ENCODE results near the gene COL4A2.

GRCh38 chr13:110434629-110435028, 127.5 kb downstream of the COL4A2 start:
- TF ChIP-seq, protein P1, sequence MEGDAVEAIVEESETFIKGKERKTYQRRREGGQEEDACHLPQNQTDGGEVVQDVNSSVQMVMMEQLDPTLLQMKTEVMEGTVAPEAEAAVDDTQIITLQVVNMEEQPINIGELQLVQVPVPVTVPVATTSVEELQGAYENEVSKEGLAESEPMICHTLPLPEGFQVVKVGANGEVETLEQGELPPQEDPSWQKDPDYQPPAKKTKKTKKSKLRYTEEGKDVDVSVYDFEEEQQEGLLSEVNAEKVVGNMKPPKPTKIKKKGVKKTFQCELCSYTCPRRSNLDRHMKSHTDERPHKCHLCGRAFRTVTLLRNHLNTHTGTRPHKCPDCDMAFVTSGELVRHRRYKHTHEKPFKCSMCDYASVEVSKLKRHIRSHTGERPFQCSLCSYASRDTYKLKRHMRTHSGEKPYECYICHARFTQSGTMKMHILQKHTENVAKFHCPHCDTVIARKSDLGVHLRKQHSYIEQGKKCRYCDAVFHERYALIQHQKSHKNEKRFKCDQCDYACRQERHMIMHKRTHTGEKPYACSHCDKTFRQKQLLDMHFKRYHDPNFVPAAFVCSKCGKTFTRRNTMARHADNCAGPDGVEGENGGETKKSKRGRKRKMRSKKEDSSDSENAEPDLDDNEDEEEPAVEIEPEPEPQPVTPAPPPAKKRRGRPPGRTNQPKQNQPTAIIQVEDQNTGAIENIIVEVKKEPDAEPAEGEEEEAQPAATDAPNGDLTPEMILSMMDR (IDR thresholded peaks at IDR 0.05; ENCODE audit: insufficient read depth, low read depth, low read length), result no peak
- TF ChIP-seq EZH2 (IDR thresholded peaks at IDR 0.05; ENCODE audit: insufficient read depth, low read length), result no peak

Measured in astrocyte (in vitro differentiated cells and primary cell).